IPS DF 19.7 (cell line): ENCODE data around the gene ZNF469.
"Not testable (repeated sequence)": the region's sequence is repeated elsewhere in the genome, so short reads cannot be mapped to it uniquely, and the experiment has no call there.

Source experiments
- DNase-seq: peaks from one replicate; pipeline ENCODE4 v3.0.0-alpha.2; 2013; ENCODE audit warnings: low read depth, low spot score

Gene ZNF469

DNA sequence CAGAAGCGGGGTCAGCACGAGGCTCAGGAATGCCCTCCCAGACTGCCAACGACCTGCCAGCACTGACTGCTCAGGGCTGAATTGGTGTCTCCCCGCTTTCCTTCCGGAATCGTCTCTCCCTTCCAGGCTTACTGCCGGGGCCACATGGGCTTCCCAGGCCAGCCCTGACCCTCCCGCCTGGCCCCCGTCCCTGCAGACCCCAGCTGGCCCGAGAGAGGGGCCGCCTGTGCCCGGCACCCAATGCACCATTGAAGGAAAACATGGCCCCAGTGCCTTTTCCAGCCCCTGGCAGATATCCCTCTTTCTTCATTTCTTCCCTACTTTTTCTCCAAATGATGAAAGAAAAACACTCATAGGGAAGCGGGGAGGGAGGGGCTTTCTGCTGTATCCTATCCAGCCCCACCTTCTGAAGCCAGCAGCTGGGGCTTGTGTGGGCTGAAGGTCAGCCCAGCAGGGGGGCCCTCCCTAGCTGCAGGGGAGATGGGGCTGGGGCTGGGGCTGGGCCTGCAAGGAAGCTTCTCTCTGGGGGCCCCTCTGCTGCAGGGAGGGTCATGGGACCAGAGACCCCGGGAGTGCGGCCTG is 25.9 kb downstream of the ZNF469 start:
- DNase-seq = no peak

DNA sequence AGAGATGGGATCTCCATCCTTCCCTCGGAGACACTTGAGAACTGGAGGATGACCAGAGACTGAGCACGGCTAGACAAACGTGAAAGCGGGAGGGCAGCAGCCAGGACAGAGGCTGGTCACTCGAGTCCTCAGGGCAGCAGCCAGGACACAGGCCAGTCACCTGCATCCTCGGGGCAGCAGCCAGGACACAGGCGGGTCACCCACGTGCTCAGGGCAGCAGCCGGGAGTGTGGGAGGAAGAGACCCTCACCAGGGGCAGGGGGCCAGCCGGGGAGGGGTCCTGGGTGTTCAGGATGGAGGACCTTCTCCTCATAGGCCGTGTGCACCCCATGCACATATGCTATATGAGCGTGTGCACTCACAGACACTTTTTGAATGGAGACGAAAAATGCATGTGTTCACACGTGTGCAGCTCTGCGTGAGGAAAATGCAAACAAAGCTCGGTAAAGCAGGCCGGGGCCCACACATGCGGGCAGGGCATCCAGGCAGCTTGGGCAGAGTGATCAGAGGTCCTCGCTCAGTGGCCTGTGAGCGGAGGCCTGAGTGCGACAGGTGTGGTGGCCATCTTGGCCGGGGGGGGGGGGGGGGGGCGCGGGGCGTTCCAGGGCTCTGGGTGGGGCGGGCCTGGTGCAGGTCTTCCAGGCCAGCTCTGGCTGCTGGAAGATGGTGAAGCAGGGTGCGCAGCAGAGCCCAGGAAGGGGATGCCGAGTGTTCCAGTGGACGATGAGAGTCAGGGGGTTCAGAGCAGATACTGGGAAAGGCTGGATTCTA is 26.7 kb downstream of the ZNF469 start:
- DNase-seq = no peak

DNA sequence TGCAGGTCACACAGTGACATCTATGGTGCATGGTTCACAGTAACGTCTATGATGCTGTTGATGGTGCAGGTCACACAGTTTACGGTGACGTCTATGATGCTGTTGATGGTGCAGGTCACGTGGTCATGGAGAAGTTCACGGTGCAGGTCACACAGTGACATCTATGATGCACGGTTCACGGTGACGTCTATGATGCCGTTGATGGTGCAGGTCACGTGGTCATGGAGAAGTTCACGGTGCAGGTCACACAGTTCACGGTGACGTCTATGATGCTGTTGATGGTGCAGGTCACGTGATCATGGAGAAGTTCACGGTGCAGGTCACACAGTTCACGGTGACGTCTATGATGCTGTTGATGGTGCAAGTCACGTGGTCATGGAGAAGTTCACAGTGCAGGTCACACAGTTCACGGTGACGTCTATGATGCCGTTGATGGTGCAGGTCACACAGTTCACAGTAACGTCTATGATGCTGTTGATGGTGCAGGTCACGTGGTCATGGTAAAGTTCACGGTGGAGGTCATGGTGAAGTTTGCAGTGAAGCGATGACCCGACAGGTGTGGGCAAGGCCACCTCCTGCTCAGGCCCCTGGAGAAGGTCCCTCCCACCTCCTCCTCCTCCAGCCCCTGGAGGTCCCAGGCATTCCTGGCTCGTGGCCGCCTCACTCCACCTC is 27.7 kb downstream of the ZNF469 start:
- DNase-seq = not testable (repeated sequence)

DNA sequence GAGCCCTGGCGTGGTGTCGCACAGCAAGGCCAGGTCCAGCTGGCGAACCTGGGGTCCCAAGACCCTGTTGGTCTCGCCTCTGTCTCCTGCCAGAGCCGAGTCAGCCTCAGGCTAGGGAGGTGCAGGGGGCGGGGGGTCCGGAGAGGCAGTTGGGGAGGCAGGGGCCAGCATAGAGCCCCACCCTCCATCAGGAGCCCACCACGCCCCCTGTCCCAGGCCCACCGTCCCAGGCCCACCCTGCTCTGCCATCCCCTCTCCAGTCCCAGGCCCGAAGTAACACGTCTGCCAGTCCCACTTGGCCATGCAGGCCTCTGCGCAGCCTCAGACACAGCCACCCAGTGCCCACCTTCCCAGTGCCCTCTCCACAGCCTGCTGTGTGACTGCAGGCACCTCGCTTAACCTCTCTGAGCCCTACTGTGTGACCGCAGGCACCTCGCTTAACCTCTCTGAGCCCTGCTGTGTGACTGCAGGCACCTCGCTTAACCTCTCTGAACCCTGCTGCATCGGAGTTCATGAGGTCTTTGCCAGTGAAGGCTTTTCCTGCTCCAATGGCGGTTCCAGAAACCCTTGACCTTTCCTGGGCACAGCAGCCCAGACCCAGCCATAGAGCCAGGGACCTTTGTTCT is 29.3 kb downstream of the ZNF469 start:
- DNase-seq = no peak

DNA sequence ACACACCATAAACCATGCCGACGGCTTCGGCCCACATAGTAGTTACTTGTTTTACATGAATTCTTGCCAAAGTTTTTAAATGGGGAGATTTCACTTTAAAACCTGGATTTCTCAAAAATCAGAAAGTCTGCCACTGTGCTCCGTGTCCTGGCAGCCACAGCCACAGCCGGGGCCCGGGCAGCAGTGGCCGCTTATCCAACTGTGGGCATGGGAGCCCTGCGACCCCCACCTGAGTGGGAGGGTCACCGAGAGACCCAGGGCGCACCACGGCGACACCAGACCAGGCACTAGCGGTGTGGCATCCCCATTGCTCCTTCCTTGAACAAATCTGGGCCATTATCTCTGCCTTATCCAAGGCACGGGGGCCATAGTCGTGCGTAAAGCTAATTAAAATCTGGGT is 30.0 kb downstream of the ZNF469 start:
- no peak for DNase-seq

DNA sequence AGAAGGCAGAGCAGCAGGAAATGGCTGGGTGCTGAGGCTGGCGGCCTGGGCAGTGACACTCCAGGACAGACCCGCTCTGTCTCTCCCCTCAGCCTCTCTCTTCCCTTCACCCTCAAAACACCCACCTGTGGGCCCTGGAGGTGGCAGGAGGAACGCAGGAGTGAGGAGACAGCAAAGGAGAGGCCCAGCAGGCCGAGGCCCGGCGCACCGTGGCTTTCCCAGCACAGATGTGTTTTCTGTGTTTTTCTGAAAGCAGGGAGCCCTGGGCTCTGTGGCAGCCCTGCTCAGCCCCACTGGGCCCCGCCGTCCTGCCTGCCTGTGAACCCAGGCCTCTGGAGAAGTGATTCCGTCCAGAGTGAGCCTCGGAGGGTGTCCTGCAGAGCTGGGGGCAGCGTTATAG is 30.5 kb downstream of the ZNF469 start:
- no peak for DNase-seq

DNA sequence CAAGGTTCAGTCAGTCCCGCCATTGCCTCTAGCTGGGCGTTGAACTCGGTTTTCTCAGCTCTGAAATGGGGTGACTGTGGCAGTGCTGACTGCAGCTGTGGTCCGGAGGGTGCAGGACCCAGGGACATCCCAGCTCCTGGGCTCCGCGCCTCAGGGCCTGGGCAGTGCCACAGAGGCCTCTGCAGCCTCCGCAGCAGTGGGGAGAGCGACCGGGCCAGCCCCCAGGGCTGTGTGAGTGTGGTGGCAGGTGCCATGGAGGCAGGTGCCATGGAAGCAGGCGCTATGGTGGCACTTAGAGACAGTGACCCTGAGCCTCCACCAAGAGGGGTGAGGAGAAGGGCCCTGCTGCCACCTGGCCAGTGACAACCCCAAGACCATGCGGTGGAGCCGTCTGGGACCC is 30.9 kb downstream of the ZNF469 start:
- DNase-seq = no peak

DNA sequence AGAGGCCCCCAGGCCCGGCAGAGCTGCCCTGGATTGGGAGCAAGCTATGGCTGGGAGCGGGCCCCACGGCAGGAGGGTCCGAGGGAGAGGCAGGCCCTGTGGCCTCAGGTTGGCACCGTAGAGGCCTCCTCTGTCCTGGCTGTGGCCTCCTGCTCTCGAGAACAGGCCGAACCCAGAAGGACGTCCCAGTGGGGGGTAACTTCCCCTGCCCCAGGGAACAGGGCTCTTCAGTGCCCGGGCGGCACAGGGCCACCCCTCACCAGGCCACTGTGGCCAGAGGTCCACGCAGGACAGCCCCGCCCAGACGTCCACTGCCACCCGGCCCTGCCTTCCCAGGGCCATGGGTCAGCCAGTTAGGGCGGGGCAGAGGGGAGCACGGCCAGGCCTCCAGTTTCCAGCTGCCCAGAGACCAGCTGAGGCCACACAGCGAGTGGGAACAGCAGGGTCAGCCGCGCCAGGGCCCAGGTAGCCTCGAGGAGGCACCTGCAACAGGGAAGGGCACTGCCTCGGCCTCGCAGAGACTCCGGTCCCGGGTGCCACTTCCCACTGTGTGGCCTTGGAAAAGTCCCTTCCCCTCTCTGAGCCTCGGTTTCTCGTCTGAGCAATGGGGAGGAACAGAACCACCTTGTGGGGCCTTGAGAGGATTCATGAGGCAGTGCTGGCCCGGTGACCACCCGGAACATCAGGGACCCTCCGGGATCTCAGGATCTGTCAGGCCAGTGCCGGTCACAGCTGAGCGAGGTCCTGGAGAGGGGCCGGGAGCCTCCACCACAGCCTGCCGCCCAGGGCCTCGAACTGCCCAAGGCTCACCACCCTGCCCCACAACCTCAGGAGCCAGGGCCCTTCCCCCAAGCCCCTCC is 32.0 kb downstream of the ZNF469 start:
- DNase-seq = no peak

DNA sequence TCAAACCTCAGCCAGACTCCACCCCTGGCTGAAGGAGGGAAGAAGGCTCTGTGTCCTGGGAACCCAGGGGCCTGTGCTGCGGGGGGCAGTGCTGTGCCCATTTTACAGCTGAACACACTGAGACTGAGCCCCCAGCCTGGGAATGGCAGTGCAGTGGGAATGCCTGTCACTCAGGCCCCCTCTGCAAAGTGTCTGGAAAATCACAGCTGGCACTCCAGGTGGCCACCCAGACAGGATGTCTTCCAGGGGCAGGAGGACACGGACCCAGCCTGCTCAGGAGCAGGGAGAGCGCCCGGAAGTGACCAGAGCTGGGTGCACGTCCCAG is 32.6 kb downstream of the ZNF469 start:
- DNase-seq = no peak

DNA sequence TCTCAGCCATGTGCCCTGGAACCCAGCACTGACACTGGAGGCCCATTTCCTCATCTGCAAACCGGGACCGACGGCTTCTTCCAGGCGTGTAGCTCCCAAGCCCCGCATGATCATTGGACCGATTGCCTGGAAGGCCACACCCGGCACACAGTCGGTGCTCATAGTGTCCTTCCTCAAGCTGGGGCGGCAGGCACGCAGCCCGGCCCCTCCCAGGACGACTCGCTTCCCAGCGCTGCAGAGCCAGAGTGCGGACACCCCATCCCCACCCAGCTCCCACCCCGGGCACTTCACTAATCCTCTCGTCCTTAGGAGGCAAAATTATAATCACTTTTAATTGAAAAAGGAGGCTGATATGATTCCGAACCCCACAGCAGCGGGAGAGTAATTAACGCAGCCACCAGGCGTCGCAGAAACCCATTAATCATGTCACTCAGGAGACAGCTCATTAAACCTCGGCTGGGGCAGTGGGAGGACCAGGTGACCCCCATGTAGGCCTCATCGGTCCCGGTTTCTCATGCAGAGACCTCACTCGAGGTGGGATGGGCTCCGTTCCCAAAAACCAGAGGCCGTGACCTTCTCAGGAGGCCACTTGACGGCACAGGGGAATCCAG is 33.1 kb downstream of the ZNF469 start:
- no peak for DNase-seq

DNA sequence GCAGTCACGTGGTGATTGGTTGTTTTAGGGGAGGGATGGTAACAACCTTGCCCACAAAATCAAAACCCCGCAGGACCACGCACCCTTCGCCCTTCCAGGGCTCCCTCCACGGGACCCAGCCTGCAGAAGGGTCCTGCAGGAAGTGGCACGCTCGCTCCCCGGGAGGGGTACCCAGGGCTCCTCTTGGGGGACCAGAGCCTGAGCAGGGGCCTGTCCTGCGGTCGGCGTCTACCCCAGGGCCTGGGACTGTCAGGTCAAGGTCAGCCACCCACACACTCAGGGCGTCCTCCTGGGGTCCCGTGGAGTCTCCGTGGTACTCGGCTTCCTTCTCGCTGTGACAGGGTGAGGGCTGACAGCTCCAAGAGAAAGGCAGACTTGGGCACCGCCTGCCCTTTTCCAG is 33.9 kb downstream of the ZNF469 start:
- DNase-seq = no peak

DNA sequence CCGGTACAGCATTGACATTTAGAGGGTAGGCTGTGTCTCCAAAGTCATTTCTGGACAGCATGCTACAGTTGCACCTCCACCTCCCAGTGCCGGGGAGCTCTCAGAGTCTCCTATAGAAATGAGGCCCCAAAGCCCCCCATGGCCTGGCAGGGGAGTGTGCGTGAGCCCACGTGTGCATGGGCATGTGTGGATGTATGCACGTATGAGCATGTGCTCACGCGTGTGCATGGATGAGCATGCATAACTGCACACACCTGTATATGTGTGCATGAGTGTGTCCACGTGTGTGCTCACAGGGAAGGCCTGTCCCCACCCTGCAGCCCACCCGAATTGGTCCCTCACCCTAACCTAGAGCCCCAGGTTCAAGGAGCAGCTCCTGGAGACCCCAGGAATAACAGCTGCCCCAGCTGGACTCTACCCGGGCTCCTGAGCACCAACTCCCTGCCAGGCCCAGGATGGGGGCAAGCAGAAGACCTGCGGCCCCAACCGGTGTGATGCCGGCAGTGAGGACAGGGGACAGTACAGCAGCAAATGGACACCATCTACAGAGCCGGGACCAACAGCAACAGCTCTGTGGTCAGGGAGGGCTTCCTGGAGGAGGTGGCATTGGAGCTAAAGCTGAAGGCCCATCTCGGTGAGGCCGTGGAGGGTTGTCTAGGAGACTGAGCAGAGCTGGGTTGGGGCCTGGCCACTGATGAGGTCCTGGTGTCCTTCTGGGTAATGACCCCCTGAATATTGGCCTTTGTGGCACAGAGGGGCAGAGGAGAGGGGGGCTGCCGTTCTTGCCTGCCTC is 35.1 kb downstream of the ZNF469 start:
- no peak for DNase-seq

DNA sequence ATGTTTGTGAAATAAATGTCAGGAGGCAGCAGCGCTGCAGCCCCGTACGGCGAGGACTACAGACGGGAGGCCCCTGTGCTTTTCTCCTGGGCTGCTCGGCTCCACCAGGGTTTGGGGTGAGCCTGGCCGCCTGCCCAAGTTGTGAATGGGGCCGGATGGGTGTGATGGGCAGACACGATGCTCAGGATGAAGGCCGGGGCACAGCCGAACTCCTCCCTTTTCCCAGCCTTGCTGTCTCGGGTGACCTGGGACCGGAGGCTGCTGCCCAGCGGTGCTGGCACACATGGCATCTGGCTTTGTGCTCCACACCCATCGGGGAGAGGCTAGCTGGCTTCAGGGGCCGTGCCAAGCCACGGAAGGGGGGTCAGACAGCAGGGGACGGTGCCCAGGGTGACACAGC is 36.1 kb downstream of the ZNF469 start:
- no peak for DNase-seq

DNA sequence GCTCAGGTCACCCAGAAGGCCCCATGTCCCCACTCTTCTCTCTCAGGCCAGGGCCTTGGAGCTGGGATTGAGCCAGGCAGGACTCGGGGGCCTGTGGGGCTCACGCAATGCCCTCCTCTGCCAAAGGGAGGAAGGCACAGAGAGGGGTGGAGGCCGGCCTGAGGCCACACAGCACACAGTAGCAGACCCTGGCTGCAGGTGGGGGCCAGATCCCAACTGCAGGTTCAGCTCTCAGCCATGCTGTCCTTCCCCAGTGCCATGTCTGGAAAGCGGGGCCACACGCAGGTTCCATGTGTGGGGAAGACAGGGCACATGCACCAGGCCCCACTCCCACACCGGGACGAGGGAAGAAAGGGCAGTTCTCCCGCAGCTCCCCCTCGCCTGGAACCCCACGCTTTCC is 37.0 kb downstream of the ZNF469 start:
- no peak for DNase-seq

DNA sequence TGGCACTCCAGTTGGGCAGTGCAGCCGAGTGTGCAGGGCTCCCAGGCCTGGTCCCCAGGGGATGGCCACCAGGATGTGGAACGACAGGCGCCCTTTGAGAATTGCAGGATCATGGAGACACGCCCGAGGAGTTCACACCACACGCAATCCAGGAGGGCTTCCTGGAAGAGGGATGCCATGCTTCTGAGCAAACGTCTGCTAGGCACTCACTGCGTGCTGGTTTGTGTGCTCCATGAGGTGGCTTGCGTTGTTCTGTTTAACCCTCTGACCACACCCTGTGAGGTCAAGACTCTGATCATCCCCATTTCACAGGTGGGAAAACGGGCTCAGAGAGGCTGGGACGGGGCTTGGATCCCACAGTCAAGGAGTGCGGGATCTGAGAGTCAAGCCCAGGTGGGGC is 37.7 kb downstream of the ZNF469 start:
- DNase-seq = no peak

DNA sequence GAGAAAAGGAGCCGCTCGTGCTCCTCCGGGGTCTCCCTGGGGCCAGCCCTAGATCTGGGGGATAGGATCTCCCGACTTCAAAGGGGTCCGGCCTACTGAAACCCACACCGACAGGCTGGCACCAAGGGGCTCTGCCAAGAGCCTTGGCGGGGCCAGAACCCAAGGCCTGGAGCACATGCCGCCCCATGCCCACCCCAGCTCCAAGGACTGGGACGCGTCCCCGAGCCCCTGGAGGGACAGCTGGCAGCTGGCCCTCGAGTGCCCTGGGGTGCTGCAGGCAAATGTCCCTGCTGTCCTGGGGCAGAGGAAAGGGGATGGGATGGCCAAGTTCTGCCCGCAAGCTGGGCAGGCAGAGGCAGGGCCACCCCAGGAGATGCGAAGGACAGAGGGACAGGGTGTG is 38.5 kb downstream of the ZNF469 start:
- DNase-seq = no peak

DNA sequence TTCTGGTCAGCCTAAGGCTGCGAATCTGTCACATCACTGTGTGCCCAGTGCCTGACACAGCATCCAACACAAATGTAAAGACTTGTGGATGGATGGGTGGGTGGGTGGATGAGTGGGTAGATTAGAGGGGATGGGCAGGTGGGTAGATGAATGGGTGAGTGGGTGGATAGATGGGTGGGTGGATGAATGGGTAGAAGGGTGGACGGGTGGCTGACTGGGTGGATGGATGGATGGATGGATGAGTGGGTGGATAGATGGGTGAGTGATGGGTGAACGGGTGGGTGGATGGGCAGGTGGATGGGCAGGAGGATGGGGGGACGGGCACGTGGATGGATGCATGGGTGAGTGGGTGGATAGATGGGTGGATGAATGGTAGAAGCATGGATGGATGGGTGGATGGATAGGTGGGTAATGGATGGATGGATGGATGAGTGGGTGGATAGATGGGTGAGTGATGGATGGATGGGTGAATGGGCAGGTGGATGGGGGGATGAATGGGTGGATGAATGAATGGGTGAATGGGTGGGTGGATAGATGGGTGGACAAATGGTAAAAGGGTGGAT is 39.2 kb downstream of the ZNF469 start:
- no peak for DNase-seq

DNA sequence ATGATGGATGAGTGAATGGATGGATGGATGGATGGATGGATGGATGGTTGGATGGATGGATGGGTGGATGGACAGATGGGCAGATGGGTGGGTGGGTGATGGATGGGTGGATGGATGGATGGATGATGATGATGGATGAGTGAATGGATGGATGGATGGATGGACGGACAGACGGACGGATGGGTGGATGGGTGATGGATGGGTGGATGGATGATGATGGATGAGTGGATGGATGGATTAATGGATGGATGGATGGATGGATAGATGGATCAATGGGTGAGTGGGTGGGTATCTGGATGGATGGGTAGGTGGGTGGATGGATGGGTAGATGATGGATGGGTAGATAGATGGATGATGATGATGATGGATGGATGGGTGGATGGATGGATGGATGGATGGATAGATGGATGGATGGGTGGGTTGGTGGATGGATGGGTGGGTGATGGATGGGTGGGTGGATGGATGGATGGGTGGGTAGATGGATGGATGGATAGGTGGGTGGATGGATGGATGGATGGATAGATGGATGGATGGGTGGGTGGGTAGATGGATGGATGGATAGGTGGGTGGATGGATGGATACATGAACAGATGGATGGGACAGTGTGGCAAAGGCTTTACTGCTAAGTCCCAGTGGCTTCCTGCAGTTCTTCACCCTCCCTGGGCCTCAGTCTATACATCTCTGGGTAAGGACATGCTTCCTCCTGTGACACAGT is 40.1 kb downstream of the ZNF469 start:
- DNase-seq = no peak

DNA sequence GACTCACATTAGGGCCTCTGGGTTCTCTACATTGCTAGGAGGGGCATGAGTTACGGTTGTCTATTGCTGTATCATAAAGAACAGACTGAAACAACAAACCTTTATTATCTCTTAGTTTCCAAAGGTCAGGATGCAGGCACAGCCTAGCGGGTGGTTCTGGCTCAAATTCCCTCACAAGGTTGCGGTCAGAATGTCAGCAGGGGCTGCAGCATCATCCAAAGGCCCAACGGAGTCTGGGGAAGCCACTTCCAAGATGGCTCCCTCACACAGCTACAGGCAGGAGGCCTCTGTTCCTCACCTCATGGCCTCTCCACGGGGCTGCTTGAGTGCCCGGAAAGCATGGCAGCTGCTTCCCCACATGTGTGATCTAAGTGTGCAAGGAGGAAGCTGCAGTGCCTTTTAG is 40.7 kb downstream of the ZNF469 start:
- no peak for DNase-seq
